GM11168 (cell line): Measurements from ENCODE around the gene CA4.

ENCODE experiments used
- in situ Hi-C: fragments of 300-500 bp; cut with MboI; formaldehyde crosslinking; loops from one replicate; pipeline ENCODE4 v1.12.0; 2022; ENCODE audit warnings: low sequenced_read_pairs; ENCODE audit not compliant: unreplicated experiment

Gene CA4

GRCh38 chr17:60149691-60150582, at the start of gene CA4:
Gene CA4 (plus strand): TSS chr17:60149973. CDS start chr17:60150035, 62 bp downstream.
- in situ Hi-C loops: loop anchor here (10.0 kb wide), 1 partner anchor 285 kb away; no protein-coding TSS in a partner anchor

GRCh38 chr17:60100577-60100976, 49.2 kb upstream of the CA4 start:
- in situ Hi-C loops: loop anchor here (25.0 kb wide), 1 partner anchor 188 kb away; no protein-coding TSS in a partner anchor

GRCh38 chr17:60102015-60102631, 47.6 kb upstream of the CA4 start:
- in situ Hi-C loops: loop anchor here (25.0 kb wide), 1 partner anchor 190 kb away; no protein-coding TSS in a partner anchor

DNA sequence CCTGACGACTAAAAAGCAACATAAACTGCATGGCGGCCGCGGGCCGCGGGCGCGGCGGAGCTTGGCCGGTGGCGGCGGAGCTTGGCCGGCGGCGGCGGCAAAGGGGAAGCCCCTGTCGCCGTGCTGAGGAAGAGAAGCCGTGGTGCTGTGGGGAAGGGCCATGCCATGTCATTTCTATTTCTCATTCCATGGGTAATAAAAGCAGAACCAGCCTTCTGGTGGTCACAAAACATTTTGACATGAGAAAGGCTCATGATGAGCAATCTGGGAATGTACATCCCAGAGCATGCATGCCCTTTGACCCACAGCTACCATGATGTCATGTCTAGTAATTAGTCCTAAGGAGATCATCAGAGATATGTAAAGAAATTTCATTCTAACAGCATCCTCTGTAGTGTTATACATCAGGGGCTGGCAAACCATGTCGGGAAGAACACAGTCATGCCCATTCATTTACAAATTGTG, 47.1 kb upstream of the CA4 start:
- in situ Hi-C loops: loop anchor here (25.0 kb wide), 1 partner anchor 190 kb away; no protein-coding TSS in a partner anchor

DNA sequence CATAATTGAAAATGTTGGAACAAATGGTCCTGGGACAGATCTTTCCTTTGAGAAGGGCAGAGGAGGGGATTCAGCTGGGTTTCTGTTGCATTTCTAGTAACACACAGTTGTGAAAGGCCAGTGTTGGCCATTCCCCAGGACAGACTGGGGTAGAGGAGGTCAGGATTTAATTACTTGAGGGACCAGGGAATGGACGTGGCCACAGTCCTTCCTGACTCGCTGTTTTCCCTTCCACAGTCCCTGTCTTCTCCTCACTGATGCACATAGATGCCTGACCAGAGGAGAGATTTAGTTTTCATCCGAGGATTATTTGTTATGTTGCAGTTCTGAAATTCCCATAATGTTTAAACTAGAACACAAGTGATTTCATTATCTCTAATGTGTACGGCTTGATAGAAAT, 45.8 kb upstream of the CA4 start:
- in situ Hi-C loops: loop anchor here (25.0 kb wide), 1 partner anchor 192 kb away; no protein-coding TSS in a partner anchor

GRCh38 chr17:60106340-60107059, 43.3 kb upstream of the CA4 start:
- in situ Hi-C loops: loop anchor here (25.0 kb wide), 1 partner anchor 194 kb away; no protein-coding TSS in a partner anchor

DNA sequence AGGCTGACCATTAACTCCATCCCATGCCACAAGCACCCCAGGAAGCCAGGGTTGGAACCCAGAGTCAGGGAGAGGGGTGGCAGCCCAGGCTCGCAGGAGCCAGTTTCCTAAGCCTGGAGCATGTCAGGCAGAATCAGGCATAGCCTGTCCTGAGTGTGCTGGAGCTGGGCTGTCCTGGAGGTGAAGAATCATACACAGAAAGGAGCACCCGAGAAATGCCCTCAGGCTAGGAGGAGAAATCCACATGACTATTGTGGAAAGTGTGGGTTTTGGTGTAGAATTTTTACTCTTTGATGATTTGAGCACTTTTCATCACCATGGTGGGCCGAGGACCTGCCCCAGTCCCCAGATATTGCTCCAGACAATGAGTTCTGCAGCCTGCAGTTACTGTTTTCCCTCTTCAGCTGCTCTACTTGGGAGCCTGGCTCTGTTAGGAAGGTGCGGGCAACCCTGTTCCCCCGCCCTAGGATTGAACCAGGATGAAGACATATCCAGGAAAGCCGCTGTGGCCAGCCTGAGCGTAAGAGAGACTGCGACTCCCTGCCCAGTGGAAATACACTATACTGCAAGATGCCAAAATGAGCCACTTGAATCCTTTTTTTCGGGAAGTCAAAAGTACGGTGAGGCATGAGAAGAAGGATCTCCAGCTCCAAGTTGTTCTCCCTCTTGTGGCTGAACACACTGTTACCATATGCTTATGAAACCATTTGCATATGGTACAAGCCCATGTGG, 42.1 kb upstream of the CA4 start:
- in situ Hi-C loops: loop anchor here (25.0 kb wide), 1 partner anchor 195 kb away; no protein-coding TSS in a partner anchor

DNA sequence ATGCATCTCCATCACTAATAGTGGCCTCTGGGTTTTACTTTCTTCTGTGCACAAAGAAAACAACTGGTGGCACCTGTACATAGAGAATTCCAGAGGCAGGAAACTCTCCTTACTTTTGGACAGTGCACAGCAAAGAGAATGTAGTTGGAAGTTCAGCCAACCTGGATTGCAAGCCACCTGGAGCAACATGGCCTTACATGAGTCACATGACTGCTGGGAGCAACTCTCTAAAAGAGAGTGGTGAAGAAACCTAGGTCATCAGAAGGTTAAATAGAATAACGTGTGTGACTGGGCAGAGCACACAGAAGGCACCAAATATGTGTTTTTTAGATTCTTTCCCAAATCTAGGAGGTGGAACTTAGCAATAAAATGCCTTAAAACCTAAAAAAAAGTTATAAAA, 41.5 kb upstream of the CA4 start:
- in situ Hi-C loops: loop anchor here (25.0 kb wide), 1 partner anchor 196 kb away; no protein-coding TSS in a partner anchor

DNA sequence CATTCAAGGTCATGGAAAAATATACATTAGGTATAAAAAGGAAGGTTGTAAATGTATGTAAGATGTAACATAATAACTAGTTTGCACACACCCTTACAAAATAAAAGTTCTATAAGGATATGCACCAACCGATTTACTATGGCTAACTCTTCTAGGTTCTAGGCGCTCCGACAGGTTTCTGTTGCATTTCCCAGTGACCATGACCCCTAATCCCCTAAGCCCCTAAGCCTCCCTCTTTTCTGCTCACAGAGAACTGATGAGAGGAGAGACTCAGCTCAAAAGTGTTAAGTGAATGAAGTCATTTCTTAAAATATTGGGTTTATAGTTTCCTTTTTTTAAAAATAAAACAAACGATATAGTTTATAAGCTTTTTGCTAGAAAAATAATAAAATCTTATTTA, 41.1 kb upstream of the CA4 start:
- in situ Hi-C loops: loop anchor here (25.0 kb wide), 1 partner anchor 196 kb away; no protein-coding TSS in a partner anchor

DNA sequence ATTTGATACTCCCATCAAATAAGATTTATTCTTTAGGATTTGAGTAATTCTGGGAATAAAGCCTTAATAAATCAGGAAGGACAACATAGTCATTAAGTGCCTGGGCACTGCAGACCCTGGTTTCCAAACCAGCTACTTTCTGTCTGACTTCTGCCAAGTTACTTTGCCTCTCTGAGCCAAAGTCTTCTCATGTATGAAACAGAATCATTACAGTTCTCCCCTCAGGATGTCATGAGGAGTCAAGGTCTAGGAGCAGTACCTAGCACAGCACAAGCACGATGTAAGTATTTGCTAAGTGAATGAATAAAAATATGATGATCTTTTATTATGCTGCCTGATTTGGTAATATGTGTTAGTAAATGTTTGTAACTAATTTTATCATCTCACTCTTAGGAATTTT, 40.6 kb upstream of the CA4 start:
- in situ Hi-C loops: loop anchor here (25.0 kb wide), 1 partner anchor 197 kb away; no protein-coding TSS in a partner anchor

GRCh38 chr17:60110586-60110985, 39.2 kb upstream of the CA4 start:
- in situ Hi-C loops: loop anchor here (25.0 kb wide), 1 partner anchor 198 kb away; no protein-coding TSS in a partner anchor

DNA sequence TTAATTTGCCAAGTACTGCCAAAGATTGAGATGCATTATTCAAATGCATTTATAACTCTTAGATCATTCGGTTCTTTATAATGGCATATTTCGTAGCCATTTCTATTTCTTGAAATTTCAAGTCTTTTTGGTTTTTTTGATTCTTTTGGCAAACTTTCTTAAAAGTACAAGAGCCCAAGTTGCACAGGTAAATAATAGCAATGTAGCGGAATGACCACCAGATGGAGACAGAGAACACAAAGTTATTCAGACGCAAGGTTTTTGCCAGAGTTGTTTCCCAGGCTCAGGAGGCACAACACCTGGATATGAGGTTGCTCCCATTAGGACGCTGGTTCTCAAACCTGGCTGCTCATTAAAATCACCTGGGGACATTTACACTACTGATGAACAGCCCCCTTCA, 38.1 kb upstream of the CA4 start:
- in situ Hi-C loops: loop anchor here (25.0 kb wide), 1 partner anchor 199 kb away; no protein-coding TSS in a partner anchor

DNA sequence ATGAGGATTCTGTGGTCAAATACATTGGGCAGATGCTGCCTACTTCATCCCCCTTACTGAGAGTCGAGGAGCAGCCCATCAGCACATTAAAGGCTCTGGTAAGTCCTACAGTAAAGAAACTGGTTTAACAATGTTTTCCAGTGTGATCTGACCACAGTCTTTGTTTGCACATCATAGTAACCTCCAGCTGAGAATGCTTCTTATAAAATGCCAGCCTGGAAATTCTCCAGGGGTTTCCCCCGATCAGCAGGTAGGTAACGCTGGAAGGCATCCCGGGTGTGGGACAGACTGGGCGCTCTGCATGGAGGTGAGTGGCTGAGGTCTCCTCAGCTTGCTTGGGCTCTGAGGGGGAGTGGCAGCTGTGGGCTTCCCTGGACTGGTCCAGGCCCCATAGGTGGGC, 34.4 kb upstream of the CA4 start:
- in situ Hi-C loops: loop anchor here (25.0 kb wide), 1 partner anchor 203 kb away; no protein-coding TSS in a partner anchor

DNA sequence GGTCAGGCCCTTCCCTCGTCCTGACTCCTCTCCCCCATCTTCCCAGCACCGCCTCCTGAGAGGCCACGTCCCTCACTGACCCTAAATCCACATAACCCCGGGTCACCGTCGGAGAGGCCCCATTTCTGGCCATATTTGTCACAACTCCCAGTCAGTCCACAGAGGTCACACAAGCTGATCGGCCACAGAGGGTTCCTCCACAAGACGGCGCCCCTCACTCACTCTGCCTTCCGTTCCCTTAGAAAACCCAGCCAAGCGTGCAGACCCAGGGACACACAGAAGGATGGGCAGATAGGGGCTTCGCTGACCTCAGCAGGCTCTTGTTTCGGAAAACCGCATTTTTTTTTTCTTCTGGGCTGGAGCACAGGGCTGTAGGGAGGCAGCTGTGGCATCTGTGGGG, 33.6 kb upstream of the CA4 start:
- in situ Hi-C loops: loop anchor here (25.0 kb wide), 1 partner anchor 204 kb away; no protein-coding TSS in a partner anchor

DNA sequence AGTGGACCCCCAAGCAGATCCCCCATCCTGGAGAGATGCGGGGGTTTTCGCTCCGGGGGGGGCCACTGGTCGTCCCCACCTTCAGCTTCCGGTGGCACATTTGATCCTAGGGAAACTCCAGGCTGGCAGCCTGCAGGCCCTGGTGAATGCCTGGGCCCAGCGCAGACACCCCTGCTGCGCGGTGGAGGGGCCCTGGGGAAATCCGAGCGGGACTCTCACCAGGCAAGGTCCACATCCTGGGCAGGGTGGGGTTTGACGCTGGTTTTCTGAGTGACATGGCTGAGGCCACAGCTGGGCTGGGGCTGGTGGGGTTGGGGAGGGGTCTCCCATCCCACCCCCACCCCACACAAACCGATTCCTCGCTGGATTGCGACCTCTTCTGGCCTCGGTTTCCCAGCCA, 30.6 kb upstream of the CA4 start:
- in situ Hi-C loops: loop anchor here (25.0 kb wide), 1 partner anchor 207 kb away; no protein-coding TSS in a partner anchor

- in situ Hi-C loops: loop anchor here (25.0 kb wide), 1 partner anchor 208 kb away; no protein-coding TSS in a partner anchor
Observed at GRCh38 chr17:60119807-60120748, 29.7 kb upstream of the CA4 start.

- in situ Hi-C loops: no loop called here
Observed at GRCh38 chr17:60127068-60128064, 22.4 kb upstream of the CA4 start.
